Measurements from ENCODE around the gene GPR55. TPM values are rescaled to one million over a fixed set of nuclear protein-coding genes. Genes with fewer than 3 reads are reported as not detected.

Gene GPR55
- total and polyA plus RNA-seq, 2 of the 8 experiments (the other 6 are each of a cell fraction or from before 2014, with no cell fraction given), result not detected

GRCh38 chr2:230879271-230879882 lies 45.7 kb downstream of the GPR55 start:
- H3K14ac ChIP-seq (ENCODE audit: insufficient read length), result no peak overlapping the region
- no peak overlapping the region for H3K9ac ChIP-seq (replicated peaks in 1 of 4; ENCODE audit: extremely low read depth in 1 of 4, low read depth in 3 of 4, low read length in 3 of 4)
- no peak overlapping the region for H3K18ac ChIP-seq (ENCODE audit: extremely low read depth, low read length)
- H2AFZ ChIP-seq (ENCODE audit: low read length), result no peak overlapping the region
- no peak overlapping the region for H2BK12ac ChIP-seq (ENCODE audit: low read depth, low read length)
- H3K79me2 ChIP-seq (ENCODE audit: control insufficient read depth in 1 of 2, insufficient read depth in 2 of 2, low read length in 2 of 2), result peaks cover 0 to 2% of the 10 kb centered on the region in 2 experiments; a peak in 1 of 4 replicates
- no peak overlapping the region for H2BK5ac ChIP-seq (ENCODE audit: low read depth, low read length)
- no peak overlapping the region for H3K4ac ChIP-seq (replicated peaks; ENCODE audit: insufficient read length, low read depth, low read length)
- no peak overlapping the region for H3K23ac ChIP-seq (ENCODE audit: insufficient read length)
- no peak overlapping the region; the same call in 1 of the 2 replicates for H4K8ac ChIP-seq (ENCODE audit: extremely low read depth, insufficient read depth, low read length)
- FAIRE-seq, result no peak
- H3K56ac ChIP-seq (replicated peaks; ENCODE audit: insufficient read length, low read depth, low read length), result no peak overlapping the region
- CTCF ChIA-PET (ENCODE audit: partially characterized antibody), result interaction anchor here (0.9 to 2.8 kb wide), 11 partner anchors 9 to 108 kb away, joined by 3 to 19 read pairs (median 6); partner anchors contain the start of gene GPR55
- peaks cover 16 to 54% (median 41%) of the 10 kb centered on the region in 4 experiments for H3K36me3 ChIP-seq (ENCODE audit: control insufficient read depth in 2 of 4, insufficient read depth in 4 of 4, low read length in 3 of 4)
- POLR2A ChIA-PET (ENCODE audit: partially characterized antibody), result interaction anchor here (0.8 to 4.6 kb wide), 5 partner anchors 11 to 105 kb away, joined by 3 to 50 read pairs (median 3); partner anchors contain the start of gene ITM2C
- H3K79me1 ChIP-seq (ENCODE audit: low read depth, low read length), result peaks cover 7% of the 10 kb centered on the region
- no peak overlapping the region for H2AK5ac ChIP-seq (ENCODE audit: low read depth, low read length)
- H3K27me3 ChIP-seq (replicated peaks in 1 of 4; ENCODE audit: control insufficient read depth in 3 of 4, extremely low read depth in 1 of 4, insufficient read depth in 3 of 4, low read length in 3 of 4), result no peaks in the 10 kb centered on the region
- H2BK20ac ChIP-seq (ENCODE audit: low read length), result no peak overlapping the region
- no peak overlapping the region for H4K5ac ChIP-seq (ENCODE audit: insufficient read length, low read depth, low read length)
- H3K4me3 ChIP-seq (ENCODE audit: extremely low read depth in 1 of 4, insufficient read depth in 2 of 4, low read depth in 3 of 4, low read length in 4 of 4), result no peak overlapping the region
- H3K4me2 ChIP-seq (ENCODE audit: insufficient read depth in 1 of 2, low read depth in 2 of 2, low read length in 2 of 2), result no peak overlapping the region
- no peak for TF ChIP-seq CBX8 (IDR thresholded peaks at IDR 0.05; ENCODE audit: borderline replicate concordance, low read depth, low read length)
- TF ChIP-seq POLR2AphosphoS5 (IDR thresholded peaks at IDR 0.05; ENCODE audit: low read depth, low read length), result peak; percentile 61; the same call in 1 of the 2 replicates
- peak in 1 of 2 experiments; percentile 33; a peak in 1 of 3 replicates for TF ChIP-seq POLR2A (IDR thresholded peaks at IDR 0.05; ENCODE audit: control extremely low read depth in 1 of 2, low read depth in 2 of 2, low read length in 2 of 2)
- TF ChIP-seq SIX5 (IDR thresholded peaks at IDR 0.05; ENCODE audit: low read depth, low read length), result no peak
- no peak for TF ChIP-seq GABPA (IDR thresholded peaks at IDR 0.05; ENCODE audit: borderline replicate concordance, insufficient read depth, low read length)
- no peak for TF ChIP-seq CTCF (IDR thresholded peaks at IDR 0.05; ENCODE audit: control extremely low read depth in 1 of 3, insufficient read depth in 1 of 3, low read depth in 1 of 3, low read length in 3 of 3)
- no peak for TF ChIP-seq SIRT6 (IDR thresholded peaks at IDR 0.05; ENCODE audit: low read length)
- TF ChIP-seq TEAD4 (IDR thresholded peaks at IDR 0.05; ENCODE audit: low read depth, low read length), result no peak
- TF ChIP-seq BACH1 (IDR thresholded peaks at IDR 0.05; ENCODE audit: low read length), result no peak
- TF ChIP-seq RXRA (IDR thresholded peaks at IDR 0.05; ENCODE audit: insufficient read depth, low read depth, low read length), result no peak
- H3K4me1 ChIP-seq (replicated peaks in 1 of 4; ENCODE audit: control insufficient read depth in 3 of 4, insufficient read depth in 4 of 4, low read length in 3 of 4), result no peaks in the 10 kb centered on the region
- H2BK15ac ChIP-seq (ENCODE audit: low read length), result no peak overlapping the region
- 93% methylated on average over 11 of the region's 11 CpGs; no CpG with 5 or more reads in 1 of the 2 experiments for whole genome bisulfite sequencing, 2 experiments (ENCODE audit: extremely low coverage in 1 of 2, insufficient coverage in 1 of 2, insufficient read length in 1 of 2, insufficient replicate concordance in 2 of 2, low coverage in 1 of 2, low lambda C conversion rate in 2 of 2, missing lambda C conversion rate in 1 of 2)
- H2BK120ac ChIP-seq (replicated peaks; ENCODE audit: low read depth, low read length), result no peak overlapping the region
- H3K9me3 ChIP-seq (ENCODE audit: insufficient read depth in 2 of 2, low read depth in 1 of 2, low read length in 1 of 2), result no peaks in the 10 kb centered on the region
- no peaks in the 10 kb centered on the region; the same call in 1 of the 2 replicates for H3K23me2 ChIP-seq (ENCODE audit: low read depth, low read length)
- no peak for DNase-seq (ENCODE audit: low read depth in 1 of 2, low spot score in 2 of 2)
- no peak overlapping the region for H3K27ac ChIP-seq (ENCODE audit: low read depth, low read length)
- H4K91ac ChIP-seq (replicated peaks; ENCODE audit: insufficient read length, low read length), result no peak overlapping the region
- peaks cover 7 to 22% of the 10 kb centered on the region in 2 experiments for H4K20me1 ChIP-seq (replicated peaks in 1 of 2; ENCODE audit: control insufficient read depth in 1 of 2, insufficient read depth in 2 of 2, low read length in 2 of 2)

Data from H1 (cell line).